ENCODE results near the gene CCT5.

CCT5 gene

GRCh38 chr5:10254686-10255085, 4.6 kb downstream of the CCT5 start:
- no peak overlapping the region for H2AFZ ChIP-seq (ENCODE audit: low read length)
- no peak overlapping the region for H3K9ac ChIP-seq (ENCODE audit: low read depth, low read length, poor library complexity, severe bottlenecking)
- H3K79me2 ChIP-seq (ENCODE audit: insufficient read depth, low read length), result peaks cover 94% of the 10 kb centered on the region
- peaks cover 77% of the 10 kb centered on the region for H4K20me1 ChIP-seq (ENCODE audit: insufficient read depth, low read length, poor library complexity, severe bottlenecking)
- peak overlapping the region; percentile 96 for H3K4me2 ChIP-seq (ENCODE audit: low read depth, low read length, poor library complexity, severe bottlenecking)
- no peaks in the 10 kb centered on the region for H3F3A ChIP-seq (ENCODE audit: low read depth)
- TF ChIP-seq EZH2phosphoT487 (IDR thresholded peaks at IDR 0.05; ENCODE audit: borderline replicate concordance) (no peak), CTCF (conservative IDR thresholded peaks at IDR 0.05; ENCODE audit: low read length) (no peak)
- H3K27me3 ChIP-seq (ENCODE audit: insufficient read depth, low read length, poor library complexity, severe bottlenecking), result no peaks in the 10 kb centered on the region
- H3K9me2 ChIP-seq (replicated peaks; ENCODE audit: low read depth, low read length), result no peaks in the 10 kb centered on the region
- H3K9me3 ChIP-seq (ENCODE audit: insufficient read depth, low read depth, low read length), result no peaks in the 10 kb centered on the region
- peak overlapping the region; percentile 78 for H3K4me3 ChIP-seq (ENCODE audit: low read length, poor library complexity, severe bottlenecking)
- H3K36me3 ChIP-seq (ENCODE audit: insufficient read depth, low read length), result peaks cover 58% of the 10 kb centered on the region
- peaks cover 45% of the 10 kb centered on the region for H3K4me1 ChIP-seq (ENCODE audit: insufficient read depth, low read length, poor library complexity, severe bottlenecking)

GRCh38 chr5:10257870-10258269, 7.8 kb downstream of the CCT5 start:
- no peaks in the 10 kb centered on the region for H3K9me3 ChIP-seq (ENCODE audit: insufficient read depth, low read depth, low read length)
- H3K27me3 ChIP-seq (ENCODE audit: insufficient read depth, low read length, poor library complexity, severe bottlenecking), result no peaks in the 10 kb centered on the region
- no peak overlapping the region for H3K9ac ChIP-seq (ENCODE audit: low read depth, low read length, poor library complexity, severe bottlenecking)
- peaks cover 66% of the 10 kb centered on the region for H3K79me2 ChIP-seq (ENCODE audit: insufficient read depth, low read length)
- H3K4me3 ChIP-seq (ENCODE audit: low read length, poor library complexity, severe bottlenecking), result no peak overlapping the region
- peaks cover 28% of the 10 kb centered on the region for H3K4me1 ChIP-seq (ENCODE audit: insufficient read depth, low read length, poor library complexity, severe bottlenecking)
- H4K20me1 ChIP-seq (ENCODE audit: insufficient read depth, low read length, poor library complexity, severe bottlenecking), result peaks cover 68% of the 10 kb centered on the region
- H3K36me3 ChIP-seq (ENCODE audit: insufficient read depth, low read length), result peaks cover 90% of the 10 kb centered on the region
- H3K9me2 ChIP-seq (replicated peaks; ENCODE audit: low read depth, low read length), result no peaks in the 10 kb centered on the region
- no peak overlapping the region for H3K4me2 ChIP-seq (ENCODE audit: low read depth, low read length, poor library complexity, severe bottlenecking)
- no peak overlapping the region for H2AFZ ChIP-seq (ENCODE audit: low read length)
- TF ChIP-seq EZH2phosphoT487 (IDR thresholded peaks at IDR 0.05; ENCODE audit: borderline replicate concordance) (no peak), CTCF (conservative IDR thresholded peaks at IDR 0.05; ENCODE audit: low read length) (no peak)
- no peaks in the 10 kb centered on the region for H3F3A ChIP-seq (ENCODE audit: low read depth)

GRCh38 chr5:10259899-10260298, 9.8 kb downstream of the CCT5 start:
- TF ChIP-seq CTCF (conservative IDR thresholded peaks at IDR 0.05; ENCODE audit: low read length) (no peak), EZH2phosphoT487 (IDR thresholded peaks at IDR 0.05; ENCODE audit: borderline replicate concordance) (no peak)
- H3K9ac ChIP-seq (ENCODE audit: low read depth, low read length, poor library complexity, severe bottlenecking), result no peak overlapping the region
- peaks cover 100% of the 10 kb centered on the region for H3K36me3 ChIP-seq (ENCODE audit: insufficient read depth, low read length)
- peaks cover 49% of the 10 kb centered on the region for H4K20me1 ChIP-seq (ENCODE audit: insufficient read depth, low read length, poor library complexity, severe bottlenecking)
- no peak overlapping the region for H3K4me2 ChIP-seq (ENCODE audit: low read depth, low read length, poor library complexity, severe bottlenecking)
- H3K27me3 ChIP-seq (ENCODE audit: insufficient read depth, low read length, poor library complexity, severe bottlenecking), result no peaks in the 10 kb centered on the region
- H3K79me2 ChIP-seq (ENCODE audit: insufficient read depth, low read length), result peaks cover 46% of the 10 kb centered on the region
- H3K4me3 ChIP-seq (ENCODE audit: low read length, poor library complexity, severe bottlenecking), result no peak overlapping the region
- H2AFZ ChIP-seq (ENCODE audit: low read length), result no peak overlapping the region
- no peaks in the 10 kb centered on the region for H3K9me3 ChIP-seq (ENCODE audit: insufficient read depth, low read depth, low read length)
- H3F3A ChIP-seq (ENCODE audit: low read depth), result peaks cover 7% of the 10 kb centered on the region; the same call in 1 of the 2 replicates
- peaks cover 12% of the 10 kb centered on the region for H3K4me1 ChIP-seq (ENCODE audit: insufficient read depth, low read length, poor library complexity, severe bottlenecking)
- H3K9me2 ChIP-seq (replicated peaks; ENCODE audit: low read depth, low read length), result no peaks in the 10 kb centered on the region
